Naive thymus-derived CD4-positive, alpha-beta T cell (primary cell): Measurements from ENCODE around the gene DRG1. TPM values are rescaled to one million over a fixed set of nuclear protein-coding genes. Genes with fewer than 3 reads are reported as not detected.
"Not testable (repeated sequence)": the region's sequence is repeated elsewhere in the genome, so short reads cannot be mapped to it uniquely, and the experiment has no call there.

ENCODE experiments used
- ATAC-seq: fragments of 150-1000 bp; cut with Tn5 transposase; 2 replicates; pipeline ENCODE4 v1.10.0; 2021; ENCODE audit warnings: mild to moderate bottlenecking, moderate library complexity
- CTCF ChIA-PET: fragments of 350-600 bp; sonication (Branson Sonifier 250); formaldehyde crosslinking; loops from one replicate; lab custom pipeline; 2021; ENCODE audit warnings: antibody characterized with exemption; lab: Charles Lee
- POLR2A ChIA-PET: fragments of 350-600 bp; sonication (Branson Sonifier 250); formaldehyde crosslinking; loops from one replicate; lab custom pipeline; 2021; ENCODE audit warnings: antibody characterized with exemption, inconsistent platforms; lab: Charles Lee
- DNase-seq, 9 donors: peaks; one replicate each; pipeline versions ENCODE4 v3.0.0 to v3.0.0-alpha.2; 2020 to 2022; ENCODE audit warnings: mixed read lengths in 1 of 9
- H3K27ac ChIP-seq: one replicate; pipeline ENCODE4 v1.7.0; 2013; ENCODE audit warnings: mild to moderate bottlenecking, low read depth, low read length, moderate library complexity
- H3K27me3 ChIP-seq, 2 donors: one replicate each; pipeline ENCODE4 v1.7.0; 2013; ENCODE audit warnings: low read length in 2 of 2, mild to moderate bottlenecking in 2 of 2, moderate library complexity in 2 of 2; ENCODE audit not compliant: control insufficient read depth in 2 of 2, insufficient read depth in 2 of 2
- H3K36me3 ChIP-seq, 3 experiments: 1 replicate in 2 of 3; 2 replicates in 1 of 3; pipeline ENCODE4 v1.7.0; 2013; ENCODE audit warnings: low read length in 3 of 3, mild to moderate bottlenecking in 3 of 3, moderate library complexity in 1 of 3; ENCODE audit not compliant: insufficient read depth in 3 of 3, control insufficient read depth in 2 of 3
- H3K4me1 ChIP-seq, 2 donors: one replicate each; pipeline ENCODE4 v1.7.0; 2013; ENCODE audit warnings: low read length in 2 of 2, mild to moderate bottlenecking in 2 of 2, moderate library complexity in 1 of 2; ENCODE audit not compliant: control insufficient read depth in 2 of 2, insufficient read depth in 2 of 2
- H3K4me3 ChIP-seq: 2 replicates; pipeline ENCODE4 v1.7.0; 2013; ENCODE audit warnings: mild to moderate bottlenecking, low read length
- H3K9me3 ChIP-seq, 3 experiments: 1 replicate in 2 of 3; 2 replicates in 1 of 3; pipeline ENCODE4 v1.7.0; 2013; ENCODE audit warnings: low read length in 3 of 3; ENCODE audit not compliant: control insufficient read depth in 2 of 3
- H3K27ac Mint-ChIP-seq, 9 donors: one replicate each; pipeline ENCODE4 v1.8.0; 2020 to 2022; ENCODE audit warnings: mixed read lengths in 9 of 9, mild to moderate bottlenecking in 8 of 9, moderate library complexity in 5 of 9, inconsistent platforms in 2 of 9
- H3K27me3 Mint-ChIP-seq, 5 donors: one replicate each; pipeline ENCODE4 v1.8.0; 2021 to 2022; ENCODE audit warnings: mixed read lengths in 5 of 5, mild to moderate bottlenecking in 1 of 5
- H3K36me3 Mint-ChIP-seq, 5 donors: one replicate each; pipeline ENCODE4 v1.8.0; 2020 to 2022; ENCODE audit warnings: mixed read lengths in 5 of 5, mild to moderate bottlenecking in 3 of 5, inconsistent platforms in 1 of 5
- H3K4me1 Mint-ChIP-seq, 7 donors: one replicate each; pipeline ENCODE4 v1.8.0; 2020 to 2022; ENCODE audit warnings: mixed read lengths in 7 of 7, mild to moderate bottlenecking in 3 of 7, inconsistent platforms in 1 of 7
- H3K4me3 Mint-ChIP-seq, 10 donors: one replicate each; pipeline ENCODE4 v1.8.0; 2020 to 2022; ENCODE audit warnings: mild to moderate bottlenecking in 10 of 10, mixed read lengths in 10 of 10, moderate library complexity in 6 of 10, inconsistent platforms in 2 of 10
- H3K9me3 Mint-ChIP-seq, 11 donors: one replicate each; pipeline ENCODE4 v1.8.0; 2020 to 2022; ENCODE audit warnings: mixed read lengths in 11 of 11, mild to moderate bottlenecking in 4 of 11, inconsistent platforms in 1 of 11, moderate library complexity in 1 of 11
- intact Hi-C, 2 donors: fragments of 100-400 bp; cut with micrococcal nuclease; formaldehyde crosslinking; loops; one replicate each; pipeline ENCODE4 v1.15.1; 2023
- polyA plus RNA-seq, 2 donors: library from polyadenylated mRNA; unstranded; fragments of 300-500 nt; fragmentation: Illumina TruSeq; gene quantifications; one replicate each; pipeline ENCODE4 v1.2.3, GENCODE V29; 2021
- total RNA-seq, 6 experiments: library from RNA in 5 of 6; stranded (reverse) in 5 of 6; gene quantifications; 1 replicate in 5 of 6; 2 replicates in 1 of 6; pipeline ENCODE4 v1.2.3 and lab custom pipeline; 2021 to 2026

DRG1 gene
- total and polyA plus RNA-seq, 7 experiments from 2014 or later: 53.3 to 109 (median 84.4) TPM

GRCh38 chr22:31461699-31462098 is 62.3 kb downstream of the DRG1 start:
- Histone ChIP-seq H3K27ac (no peak overlapping the region), H3K9me3 (no peaks in the 10 kb centered on the region), H3K36me3 (peaks cover 19 to 62% (median 26%) of the 10 kb centered on the region in 3 experiments), H3K4me1 (no peaks in the 10 kb centered on the region), H3K4me3 (no peak overlapping the region), H3K27me3 (no peaks in the 10 kb centered on the region)
- ChIA-PET CTCF (no interaction called here), POLR2A (no interaction called here)
- Mint-ChIP-seq H3K27me3 (no peaks in the 10 kb centered on the region), H3K36me3 (peaks cover 7 to 40% (median 24%) of the 10 kb centered on the region in 5 donors), H3K27ac (peak overlapping the region in 1 of 9 donors; percentile 42), H3K4me3 (no peak overlapping the region), H3K4me1 (peaks cover 0 to 4% (median 0%) of the 10 kb centered on the region in 7 donors), H3K9me3 (no peaks in the 10 kb centered on the region)
- ATAC-seq (no peak), DNase-seq (no peak)
- intact Hi-C loops: loop anchor here in 1 of 2 donors (2.0 kb wide), 1 partner anchor 47 kb away; no protein-coding TSS in a partner anchor

GRCh38 chr22:31465307-31465706 is 65.9 kb downstream of the DRG1 start:
- CTCF ChIA-PET: no interaction called here
- peaks cover 0 to 5% (median 0%) of the 10 kb centered on the region in 7 donors for H3K4me1 Mint-ChIP-seq
- H3K9me3 Mint-ChIP-seq: no peaks in the 10 kb centered on the region
- Histone ChIP-seq H3K36me3 (peaks cover 14 to 65% (median 19%) of the 10 kb centered on the region in 3 experiments), H3K4me1 (no peaks in the 10 kb centered on the region), H3K9me3 (no peaks in the 10 kb centered on the region), H3K27me3 (no peaks in the 10 kb centered on the region), H3K27ac (no peak overlapping the region), H3K4me3 (no peak overlapping the region)
- H3K27ac Mint-ChIP-seq: no peak overlapping the region
- no peak for ATAC-seq
- no peaks in the 10 kb centered on the region for H3K27me3 Mint-ChIP-seq
- peaks cover 4 to 44% (median 32%) of the 10 kb centered on the region in 5 donors for H3K36me3 Mint-ChIP-seq
- intact Hi-C loops: no loop called here
- POLR2A ChIA-PET: interaction anchor here (0.8 kb wide), 1 partner anchor 49 kb away, joined by 3 read pairs; no protein-coding TSS in a partner anchor
- DNase-seq: no peak
- H3K4me3 Mint-ChIP-seq: no peak overlapping the region

GRCh38 chr22:31474743-31475142 is 75.3 kb downstream of the DRG1 start:
- H3K4me1 ChIP-seq: no peaks in the 10 kb centered on the region
- peaks cover 0 to 25% (median 12%) of the 10 kb centered on the region in 7 donors for H3K4me1 Mint-ChIP-seq
- H3K36me3 Mint-ChIP-seq: peaks cover 0 to 19% (median 12%) of the 10 kb centered on the region in 5 donors
- intact Hi-C loops: no loop called here
- H3K27me3 Mint-ChIP-seq: no peaks in the 10 kb centered on the region
- CTCF ChIA-PET: no interaction called here
- POLR2A ChIA-PET: no interaction called here
- DNase-seq: no peak
- H3K9me3 Mint-ChIP-seq: no peaks in the 10 kb centered on the region
- no peaks in the 10 kb centered on the region for H3K27me3 ChIP-seq
- H3K36me3 ChIP-seq: peaks cover 0 to 6% (median 4%) of the 10 kb centered on the region in 3 experiments
- no peak for ATAC-seq
- H3K4me3 Mint-ChIP-seq: no peak overlapping the region
- no peak overlapping the region for H3K4me3 ChIP-seq
- H3K27ac Mint-ChIP-seq: peak overlapping the region in 1 of 9 donors; percentile 19
- no peaks in the 10 kb centered on the region for H3K9me3 ChIP-seq
- H3K27ac ChIP-seq: no peak overlapping the region

GRCh38 chr22:31475800-31476199 is 76.4 kb downstream of the DRG1 start:
- Histone ChIP-seq H3K4me3 (no peak overlapping the region), H3K4me1 (no peaks in the 10 kb centered on the region), H3K27me3 (no peaks in the 10 kb centered on the region), H3K36me3 (peaks cover 0 to 6% (median 2%) of the 10 kb centered on the region in 3 experiments), H3K9me3 (no peaks in the 10 kb centered on the region), H3K27ac (no peak overlapping the region)
- CTCF ChIA-PET: no interaction called here
- intact Hi-C loops: no loop called here
- POLR2A ChIA-PET: interaction anchor here (0.7 kb wide), 1 partner anchor 17 kb away, joined by 4 read pairs; no protein-coding TSS in a partner anchor
- Mint-ChIP-seq H3K4me1 (peaks cover 0 to 25% (median 12%) of the 10 kb centered on the region in 7 donors), H3K27me3 (no peaks in the 10 kb centered on the region), H3K27ac (no peak overlapping the region), H3K36me3 (peaks cover 0 to 26% (median 16%) of the 10 kb centered on the region in 5 donors), H3K4me3 (no peak overlapping the region), H3K9me3 (no peaks in the 10 kb centered on the region)
- DNase-seq (no peak), ATAC-seq (no peak)

GRCh38 chr22:31477329-31477728 is 77.9 kb downstream of the DRG1 start:
- H3K27ac Mint-ChIP-seq: peak overlapping the region in 1 of 9 donors; percentile 42
- ChIA-PET POLR2A (interaction anchor here (1.1 kb wide), 1 partner anchor 12 kb away, joined by 3 read pairs; no protein-coding TSS in a partner anchor), CTCF (no interaction called here)
- intact Hi-C loops: no loop called here
- H3K9me3 Mint-ChIP-seq: no peaks in the 10 kb centered on the region
- ATAC-seq (no peak), DNase-seq (no peak)
- Histone ChIP-seq H3K4me1 (no peaks in the 10 kb centered on the region), H3K27me3 (no peaks in the 10 kb centered on the region), H3K4me3 (no peak overlapping the region), H3K27ac (no peak overlapping the region), H3K36me3 (peaks cover 0 to 17% (median 6%) of the 10 kb centered on the region in 3 experiments), H3K9me3 (no peaks in the 10 kb centered on the region)
- no peak overlapping the region for H3K4me3 Mint-ChIP-seq
- H3K36me3 Mint-ChIP-seq: peaks cover 0 to 31% (median 18%) of the 10 kb centered on the region in 5 donors
- H3K4me1 Mint-ChIP-seq: peaks cover 4 to 25% (median 19%) of the 10 kb centered on the region in 7 donors
- no peaks in the 10 kb centered on the region for H3K27me3 Mint-ChIP-seq

- peaks cover 0 to 43% (median 33%) of the 10 kb centered on the region in 5 donors for H3K36me3 Mint-ChIP-seq
- DNase-seq (no peak), ATAC-seq (no peak)
- no peaks in the 10 kb centered on the region for H3K27me3 Mint-ChIP-seq
- peak overlapping the region in 1 of 9 donors; percentile 62 for H3K27ac Mint-ChIP-seq
- Histone ChIP-seq H3K4me3 (no peak overlapping the region), H3K4me1 (no peaks in the 10 kb centered on the region), H3K27me3 (no peaks in the 10 kb centered on the region), H3K9me3 (no peaks in the 10 kb centered on the region), H3K36me3 (peaks cover 0 to 35% (median 6%) of the 10 kb centered on the region in 3 experiments), H3K27ac (no peak overlapping the region)
- POLR2A ChIA-PET: no interaction called here
- intact Hi-C loops: no loop called here
- CTCF ChIA-PET: no interaction called here
- H3K9me3 Mint-ChIP-seq: no peaks in the 10 kb centered on the region
- no peak overlapping the region for H3K4me3 Mint-ChIP-seq
- H3K4me1 Mint-ChIP-seq: peaks cover 18 to 41% (median 32%) of the 10 kb centered on the region in 7 donors
These were observed 81.7 kb downstream of the DRG1 start for GRCh38 chr22:31481129-31481528.

GRCh38 chr22:31482470-31482869 is 83.1 kb downstream of the DRG1 start:
- intact Hi-C loops, H3K27ac ChIP-seq, H3K9me3 ChIP-seq, H3K4me3 Mint-ChIP-seq, ATAC-seq, H3K9me3 Mint-ChIP-seq, H3K4me3 ChIP-seq, H3K4me1 ChIP-seq, H3K27me3 ChIP-seq, DNase-seq, H3K27me3 Mint-ChIP-seq: not testable (repeated sequence)
- CTCF ChIA-PET: interaction anchor here (0.6 kb wide), 1 partner anchor 9 kb away, joined by 5 read pairs; no protein-coding TSS in a partner anchor
- peaks cover 0 to 35% (median 6%) of the 10 kb centered on the region in 3 experiments for H3K36me3 ChIP-seq
- H3K4me1 Mint-ChIP-seq: peaks cover 18 to 40% (median 34%) of the 10 kb centered on the region in 7 donors
- POLR2A ChIA-PET: interaction anchor here (1.6 kb wide), 1 partner anchor 148 kb away, joined by 3 read pairs; no protein-coding TSS in a partner anchor
- peaks cover 0 to 46% (median 31%) of the 10 kb centered on the region in 5 donors for H3K36me3 Mint-ChIP-seq
- peak overlapping the region in 1 of 9 donors; percentile 25 for H3K27ac Mint-ChIP-seq
